HCT116 (cell line): ENCODE measurements around the gene ATP8B3. TPM values are rescaled to one million over a fixed set of nuclear protein-coding genes. Genes with fewer than 3 reads are reported as not detected.
A peak's percentile ranks its signal among the peaks of the same experiment; 100 is the strongest.

Experiments
- ATAC-seq: fragments of 200-7000 bp; cut with Tn5 transposase; 2 replicates; pipeline ENCODE4 v1.9.1; 2020; ENCODE audit warnings: mild to moderate bottlenecking, moderate library complexity
- BruUV-seq: library from RNA; stranded (reverse); fragments of 400-500 nt; replicated peaks from 2 replicates; lab custom pipeline; 2021; lab: Mats Ljungman, UMichigan
- CTCF ChIA-PET: fragments of 300-600 bp; sonication (Branson Sonifier 250); formaldehyde crosslinking; loops from one replicate; lab custom pipeline; 2021; ENCODE audit warnings: antibody characterized with exemption; lab: Charles Lee
- POLR2A ChIA-PET: fragments of 300-600, 350-600 bp; sonication (Branson Sonifier 250); formaldehyde crosslinking; loops from one replicate; lab custom pipeline; 2021; ENCODE audit warnings: antibody characterized with exemption; lab: Charles Lee
- RAD21 ChIA-PET, 2 experiments: fragments of 300-600 bp; sonication (Branson Sonifier 250); formaldehyde crosslinking; loops; one replicate each; lab custom pipeline; 2023; ENCODE audit warnings: low total read pairs in 2 of 2; ENCODE audit not compliant: uncharacterized antibody in 2 of 2, unreplicated experiment in 2 of 2, low non-redundant PET in 1 of 2; lab: Charles Lee
- DNase-seq: peaks from one replicate; pipeline ENCODE4 v3.0.0-alpha.2; 2010; ENCODE audit warnings: low read depth, low spot score
- H2AFZ ChIP-seq: fragments of 200-600 bp; shearing (Covaris generic), sonication (generic); 2 replicates; pipeline ENCODE4 v1.6.1; 2017; ENCODE audit warnings: low read depth, mixed run types, mixed read lengths, antibody characterized with exemption, low read length; ENCODE audit not compliant: poor library complexity, severe bottlenecking
- H3K27ac ChIP-seq: 2 replicates; pipeline ENCODE4 v1.5.1; 2012; ENCODE audit warnings: low read depth, low read length
- H3K27me3 ChIP-seq: fragments of 200-600 bp; sonication (generic); 2 replicates; pipeline ENCODE4 v1.6.1; 2016; ENCODE audit warnings: mixed run types, low read length, mixed read lengths; ENCODE audit not compliant: insufficient read depth
- H3K36me3 ChIP-seq, 2 experiments: fragments of 200-500 bp in 1 of 2; fragments of 200-600 bp in 1 of 2; sonication (Bioruptor generic) in 1 of 2; sonication (generic) in 1 of 2; 2 replicates each; pipeline versions ENCODE4 v1.5.1 to v1.6.1; 2014 to 2016; ENCODE audit warnings: low read length in 2 of 2, inconsistent platforms in 1 of 2, mixed read lengths in 1 of 2, mixed run types in 1 of 2; ENCODE audit not compliant: insufficient read depth in 2 of 2, control insufficient read depth in 1 of 2
- H3K4me1 ChIP-seq, 2 experiments: fragments of 200-600 bp in 1 of 2; sonication (generic) in 1 of 2; 2 replicates each; pipeline versions ENCODE4 v1.5.1 to v1.6.1; 2012 to 2017; ENCODE audit warnings: low read length in 2 of 2, inconsistent platforms in 1 of 2, mild to moderate bottlenecking in 1 of 2, mixed read lengths in 1 of 2, mixed run types in 1 of 2, moderate library complexity in 1 of 2; ENCODE audit not compliant: insufficient read depth in 2 of 2, control insufficient read depth in 1 of 2
- H3K4me2 ChIP-seq: fragments of 200-600 bp; sonication (generic); 2 replicates; pipeline ENCODE4 v1.6.1; 2017; ENCODE audit warnings: mixed run types, low read length, mixed read lengths
- H3K4me3 ChIP-seq, 2 experiments: fragments of 200-600 bp in 1 of 2; sonication (generic) in 1 of 2; replicated peaks in 1 of 2; 2 replicates each; pipeline ENCODE4 v1.5.1; 2011 to 2016; ENCODE audit warnings: low read length in 2 of 2, control low read depth in 1 of 2, low read depth in 1 of 2, mild to moderate bottlenecking in 1 of 2, mixed read lengths in 1 of 2, mixed run types in 1 of 2
- H3K79me2 ChIP-seq: fragments of 200-600 bp; sonication (generic); 2 replicates; pipeline ENCODE4 v1.6.1; 2017; ENCODE audit warnings: mild to moderate bottlenecking, mixed run types, low read length, moderate library complexity, mixed read lengths; ENCODE audit not compliant: insufficient read depth
- H3K9ac ChIP-seq: fragments of 200-600 bp; sonication (generic); 2 replicates; pipeline ENCODE4 v1.6.1; 2016; ENCODE audit warnings: low read length, mixed read lengths
- H3K9me2 ChIP-seq: fragments of 200-600 bp; sonication (generic), shearing (Covaris generic); 2 replicates; pipeline ENCODE4 v1.6.1; 2017; ENCODE audit warnings: mixed run types, mild to moderate bottlenecking, moderate library complexity; ENCODE audit not compliant: insufficient read depth
- H3K9me3 ChIP-seq, 2 experiments: fragments of 200-500 bp in 1 of 2; fragments of 200-600 bp in 1 of 2; sonication (Bioruptor generic) in 1 of 2; sonication (generic) in 1 of 2; 2 replicates each; pipeline ENCODE4 v1.6.1; 2014 to 2017; ENCODE audit warnings: low read length in 2 of 2, mixed read lengths in 2 of 2, inconsistent platforms in 1 of 2, low read depth in 1 of 2, mild to moderate bottlenecking in 1 of 2, mixed run types in 1 of 2, moderate library complexity in 1 of 2; ENCODE audit not compliant: control insufficient read depth in 1 of 2, insufficient read depth in 1 of 2
- H4K20me1 ChIP-seq: fragments of 200-600 bp; sonication (generic), shearing (Covaris generic); 2 replicates; pipeline ENCODE4 v1.6.1; 2017; ENCODE audit warnings: mixed run types, mild to moderate bottlenecking, moderate library complexity; ENCODE audit not compliant: insufficient read depth
- EGR1 ChIP-seq: IDR thresholded peaks from 2 replicates; pipeline ENCODE4 v1.6.1; 2012; ENCODE audit warnings: low read depth
- FOSL1 ChIP-seq: IDR thresholded peaks from 2 replicates; pipeline ENCODE4 v1.6.1; 2012; ENCODE audit warnings: low read depth
- JUND ChIP-seq: IDR thresholded peaks from 2 replicates; pipeline ENCODE4 v1.6.1; 2012
- POLR2A ChIP-seq: IDR thresholded peaks from 2 replicates; pipeline ENCODE4 v1.7.0; 2011; ENCODE audit warnings: borderline replicate concordance; ENCODE audit not compliant: insufficient read depth, insufficient read length; ENCODE audit errors: extremely low read depth
- POLR2AphosphoS5 ChIP-seq: IDR thresholded peaks from 2 replicates; pipeline ENCODE4 v1.6.1; 2011; ENCODE audit warnings: mild to moderate bottlenecking, low read depth, low read length, moderate library complexity
- SP1 ChIP-seq: IDR thresholded peaks from 2 replicates; pipeline ENCODE4 v1.6.1; 2012; ENCODE audit warnings: low read depth
- YY1 ChIP-seq: IDR thresholded peaks from 2 replicates; pipeline ENCODE4 v1.6.1; 2011; ENCODE audit warnings: low read length, low read depth, moderate library complexity, mild to moderate bottlenecking; ENCODE audit not compliant: insufficient replicate concordance; ENCODE audit errors: extremely low read depth
- ZFX ChIP-seq: fragments of 450-650 bp; IDR thresholded peaks from 2 replicates; pipeline ENCODE4 v1.6.1; 2017
- intact Hi-C: fragments of 100-400 bp; cut with micrococcal nuclease; formaldehyde crosslinking; loops from 2 replicates; pipeline ENCODE4 v1.10.0; 2022
- total RNA-seq: library from RNA; stranded (reverse); gene quantifications from one replicate; pipeline ENCODE4 v1.2.1, GENCODE V29; 2021; ENCODE audit not compliant: unreplicated experiment

ATP8B3 gene
- total RNA-seq, 1 experiment from 2014 or later = 17.0 TPM

- TF ChIP-seq EGR1 = no peak
- no peak for TF ChIP-seq ZFX
- TF ChIP-seq SP1 = peak; percentile 24; the same call in 1 of the 2 replicates
- TF ChIP-seq YY1 = peak; percentile 47
- TF ChIP-seq, all 23 proteins: peak for 6
These were observed 533 bp upstream of the ATP8B3 start (continued) for GRCh38 chr19:1812426-1813191.

DNA sequence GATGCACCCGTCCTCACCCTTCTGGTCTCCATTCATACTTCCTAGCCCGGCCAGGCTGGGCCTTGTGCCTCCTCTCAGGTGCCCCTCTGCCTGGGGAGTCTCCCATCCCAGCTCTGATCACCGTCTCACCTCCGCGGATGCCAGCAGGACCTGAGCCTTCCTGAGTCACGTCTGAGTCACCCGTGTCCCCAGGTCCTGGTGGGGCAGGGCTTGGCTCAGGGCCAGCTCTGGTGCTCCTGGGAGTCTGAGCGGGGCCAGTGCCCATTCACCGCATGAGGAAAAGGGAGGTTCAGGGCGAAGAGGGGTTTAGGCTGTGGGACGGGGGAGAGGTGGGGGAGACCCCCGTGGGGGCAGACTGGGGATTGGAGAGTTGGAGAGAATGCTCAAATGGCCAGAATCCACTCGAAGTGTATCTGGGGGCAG lies 593 bp downstream of the ATP8B3 start:
- ChIA-PET CTCF (interaction anchor here (0.6 to 1.5 kb wide), 11 partner anchors 15 to 266 kb away, joined by 3 to 7 read pairs (median 3); no protein-coding TSS in a partner anchor), RAD21 (interaction anchor here in 1 of 2 experiments (1.2 kb wide), 1 partner anchor 15 kb away, joined by 4 read pairs; no protein-coding TSS in a partner anchor), POLR2A (interaction anchor here (0.9 to 1.1 kb wide), 3 partner anchors 64 to 339 kb away, joined by 3 to 4 read pairs (median 3); no protein-coding TSS in a partner anchor)
- H2AFZ ChIP-seq = no peak overlapping the region
- no peaks in the 10 kb centered on the region for H4K20me1 ChIP-seq
- no peaks in the 10 kb centered on the region for H3K27me3 ChIP-seq
- H3K79me2 ChIP-seq = no peaks in the 10 kb centered on the region
- H3K9me3 ChIP-seq = no peaks in the 10 kb centered on the region
- H3K9me2 ChIP-seq = no peaks in the 10 kb centered on the region
- DNase-seq = peak; percentile 90
- H3K4me3 ChIP-seq = peak overlapping the region; percentile 63 to 67
- H3K4me1 ChIP-seq = peaks cover 20 to 38% of the 10 kb centered on the region in 2 experiments
- H3K27ac ChIP-seq = peak overlapping the region; percentile 81
- no TSS peak for BruUV-seq
- peak overlapping the region; percentile 66 for H3K9ac ChIP-seq
- H3K4me2 ChIP-seq = peak overlapping the region; percentile 92
- H3K36me3 ChIP-seq = no peaks in the 10 kb centered on the region; a peak in 1 of 4 replicates
- no peak; the same call in none of the 2 replicates for TF ChIP-seq JUND
- TF ChIP-seq POLR2AphosphoS5 = peak; percentile 61
- peak; percentile 98 for TF ChIP-seq FOSL1
- peak; percentile 29 for TF ChIP-seq YY1
- peak; percentile 10 for TF ChIP-seq POLR2A
- intact Hi-C loops = loop anchor here (5.0 to 10.0 kb wide), 2 partner anchors 139 to 207 kb away; partner anchors contain the start of gene UQCR11
- peak; percentile 49 for ATAC-seq
